ENCODE measurements around the gene LAMA2.
A peak's percentile ranks its signal among the peaks of the same experiment; 100 is the strongest.

Gene LAMA2

GRCh38 chr6:129368970-129369369 lies 486.0 kb downstream of the LAMA2 start:
- no peak for DNase-seq (ENCODE audit: low spot score)

GRCh38 chr6:129369737-129370136 lies 486.8 kb downstream of the LAMA2 start:
- no peak for DNase-seq (ENCODE audit: low spot score)

GRCh38 chr6:129370268-129370916 lies 487.5 kb downstream of the LAMA2 start:
- peak; percentile 32 for DNase-seq (ENCODE audit: low spot score)

GRCh38 chr6:129381885-129382284 lies 498.9 kb downstream of the LAMA2 start:
- no peak for DNase-seq (ENCODE audit: low spot score)

- DNase-seq (ENCODE audit: low spot score), result no peak
Observed at GRCh38 chr6:129382916-129383315, 500.0 kb downstream of the LAMA2 start.

GRCh38 chr6:129385117-129385516 lies 502.2 kb downstream of the LAMA2 start:
- DNase-seq (ENCODE audit: low spot score), result no peak

- no peak for DNase-seq (ENCODE audit: low spot score)
Observed at GRCh38 chr6:129390900-129391299, 508.0 kb downstream of the LAMA2 start.

- DNase-seq (ENCODE audit: low spot score), result no peak
Observed at GRCh38 chr6:129393654-129394053, 510.7 kb downstream of the LAMA2 start.

- DNase-seq (ENCODE audit: low spot score), result no peak
Observed at GRCh38 chr6:129398764-129399163, 515.8 kb downstream of the LAMA2 start.

GRCh38 chr6:129402244-129402643 lies 519.3 kb downstream of the LAMA2 start:
- no peak for DNase-seq (ENCODE audit: low spot score)

GRCh38 chr6:129411092-129411491 lies 528.2 kb downstream of the LAMA2 start:
- DNase-seq (ENCODE audit: low spot score), result no peak

GRCh38 chr6:129416337-129416990 lies 533.5 kb downstream of the LAMA2 start:
- DNase-seq (ENCODE audit: low spot score), result no peak

- DNase-seq (ENCODE audit: low spot score), result no peak
Observed at GRCh38 chr6:129417416-129418086, 534.6 kb downstream of the LAMA2 start.

- DNase-seq (ENCODE audit: low spot score), result no peak
Observed at GRCh38 chr6:129419324-129419723, 536.4 kb downstream of the LAMA2 start.

GRCh38 chr6:129426343-129426742 lies 543.4 kb downstream of the LAMA2 start:
- no peak for DNase-seq (ENCODE audit: low spot score)

- DNase-seq (ENCODE audit: low spot score), result no peak
Observed at GRCh38 chr6:129429956-129430355, 547.0 kb downstream of the LAMA2 start.

GRCh38 chr6:129432738-129433137 lies 549.8 kb downstream of the LAMA2 start:
- no peak for DNase-seq (ENCODE audit: low spot score)

GRCh38 chr6:129434091-129434490 lies 551.2 kb downstream of the LAMA2 start:
- DNase-seq (ENCODE audit: low spot score), result no peak

GRCh38 chr6:129440691-129441090 lies 557.8 kb downstream of the LAMA2 start:
- no peak for DNase-seq (ENCODE audit: low spot score)

GRCh38 chr6:129444683-129445082 lies 561.7 kb downstream of the LAMA2 start:
- DNase-seq (ENCODE audit: low spot score), result no peak

- no peak for DNase-seq (ENCODE audit: low spot score)
Observed at GRCh38 chr6:129446272-129447197, 563.6 kb downstream of the LAMA2 start.

GRCh38 chr6:129447198-129447565 lies 564.2 kb downstream of the LAMA2 start:
- DNase-seq (ENCODE audit: low spot score), result no peak

All from cerebellar cortex (tissue), 1 donor.